ENCODE measurements around the gene PAN3. TPM values are rescaled to one million over a fixed set of nuclear protein-coding genes. Genes with fewer than 3 reads are reported as not detected.

PAN3 gene
- total RNA-seq, 1 experiment from 2014 or later: 48.5 TPM

DNA sequence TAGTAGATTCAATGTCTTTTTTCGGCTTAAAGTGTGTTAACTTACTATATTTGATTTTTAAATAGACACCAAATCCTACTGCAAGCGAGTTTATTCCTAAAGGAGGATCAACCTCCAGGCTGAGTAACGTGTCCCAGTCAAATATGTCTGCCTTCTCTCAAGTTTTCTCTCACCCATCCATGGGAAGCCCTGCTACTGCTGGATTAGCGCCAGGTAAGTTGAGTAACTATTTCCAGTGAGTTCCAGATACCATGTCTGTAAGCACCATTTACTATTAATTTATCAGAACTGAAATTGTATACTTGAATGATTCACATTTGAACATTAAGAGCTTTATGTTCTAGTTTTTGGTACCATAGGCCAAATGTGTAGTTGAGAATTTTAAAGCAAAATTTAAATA, 81.8 kb downstream of the PAN3 start:
- H3K9me3 ChIP-seq (ENCODE audit: control insufficient read depth, low read depth, low read length): no peaks in the 10 kb centered on the region
- no peaks in the 10 kb centered on the region for H3K9me3 Mint-ChIP-seq
- H2AK5ac ChIP-seq (ENCODE audit: insufficient read length, low read length): no peak overlapping the region
- no peak overlapping the region for H2BK5ac ChIP-seq (ENCODE audit: insufficient read length, low read length)
- no peak for DNase-seq
- no peaks in the 10 kb centered on the region for H3K27me3 Mint-ChIP-seq (ENCODE audit: low read depth)
- peak overlapping the region in 1 of 3 experiments; percentile 73; a peak in 3 of 7 replicates for H3K27ac Mint-ChIP-seq
- no peaks in the 10 kb centered on the region for H3K27me3 ChIP-seq (ENCODE audit: insufficient read depth, low read length)
- H4K91ac ChIP-seq (ENCODE audit: insufficient read length, low read depth, low read length): no peak overlapping the region
- no peaks in the 10 kb centered on the region for H3K4me1 ChIP-seq (ENCODE audit: insufficient read depth, low read length)
- H4K20me1 ChIP-seq (ENCODE audit: control insufficient read depth, insufficient read depth, insufficient read length): no peaks in the 10 kb centered on the region
- H4K5ac ChIP-seq (ENCODE audit: insufficient read length, low read depth, low read length): no peak overlapping the region
- WGBS (ENCODE audit: extremely low coverage, insufficient read length, low lambda C conversion rate): no CpG with 5 or more reads among the region's 4 CpGs
- no peak overlapping the region for H3T11ph ChIP-seq (ENCODE audit: low read length)
- TF ChIP-seq, protein P1, sequence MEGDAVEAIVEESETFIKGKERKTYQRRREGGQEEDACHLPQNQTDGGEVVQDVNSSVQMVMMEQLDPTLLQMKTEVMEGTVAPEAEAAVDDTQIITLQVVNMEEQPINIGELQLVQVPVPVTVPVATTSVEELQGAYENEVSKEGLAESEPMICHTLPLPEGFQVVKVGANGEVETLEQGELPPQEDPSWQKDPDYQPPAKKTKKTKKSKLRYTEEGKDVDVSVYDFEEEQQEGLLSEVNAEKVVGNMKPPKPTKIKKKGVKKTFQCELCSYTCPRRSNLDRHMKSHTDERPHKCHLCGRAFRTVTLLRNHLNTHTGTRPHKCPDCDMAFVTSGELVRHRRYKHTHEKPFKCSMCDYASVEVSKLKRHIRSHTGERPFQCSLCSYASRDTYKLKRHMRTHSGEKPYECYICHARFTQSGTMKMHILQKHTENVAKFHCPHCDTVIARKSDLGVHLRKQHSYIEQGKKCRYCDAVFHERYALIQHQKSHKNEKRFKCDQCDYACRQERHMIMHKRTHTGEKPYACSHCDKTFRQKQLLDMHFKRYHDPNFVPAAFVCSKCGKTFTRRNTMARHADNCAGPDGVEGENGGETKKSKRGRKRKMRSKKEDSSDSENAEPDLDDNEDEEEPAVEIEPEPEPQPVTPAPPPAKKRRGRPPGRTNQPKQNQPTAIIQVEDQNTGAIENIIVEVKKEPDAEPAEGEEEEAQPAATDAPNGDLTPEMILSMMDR (conservative IDR thresholded peaks at IDR 0.05): no peak
- no peak overlapping the region for H2BK120ac ChIP-seq (ENCODE audit: low read depth, low read length, poor library complexity, severe bottlenecking)
- no peak overlapping the region for H3K9ac ChIP-seq (ENCODE audit: extremely low read depth, insufficient read length, low read length)
- H3K36me3 Mint-ChIP-seq (ENCODE audit: insufficient read depth in 1 of 3, low read depth in 3 of 3): peaks cover 0 to 13% (median 9%) of the 10 kb centered on the region in 3 experiments; a peak in 4 of 7 replicates
- H3K56ac ChIP-seq (ENCODE audit: insufficient read length, low read depth, low read length): no peak overlapping the region
- no peaks in the 10 kb centered on the region for H3K4me1 Mint-ChIP-seq
- no peak overlapping the region for H2BK20ac ChIP-seq (ENCODE audit: low read depth, low read length, poor library complexity, severe bottlenecking)
- H3K4me2 ChIP-seq (ENCODE audit: insufficient read depth, insufficient read length, low read length): no peak overlapping the region
- no peak overlapping the region for H3K18ac ChIP-seq (ENCODE audit: insufficient read length, low read depth, low read length)
- no peak overlapping the region for H2AFZ ChIP-seq (ENCODE audit: low read length)
- no peak overlapping the region for H3K23ac ChIP-seq (ENCODE audit: insufficient read length, low read depth, low read length)
- no peak overlapping the region for H2BK12ac ChIP-seq (ENCODE audit: insufficient read length, low read depth, low read length)
- no peak overlapping the region for H4K8ac ChIP-seq (replicated peaks; ENCODE audit: insufficient read length, low read depth, low read length)
- H3K27ac ChIP-seq (ENCODE audit: insufficient read length, low read depth, low read length): no peak overlapping the region
- H3K79me2 ChIP-seq (ENCODE audit: insufficient read depth, low read length): no peaks in the 10 kb centered on the region
- no peak overlapping the region for H3K14ac ChIP-seq (ENCODE audit: insufficient read depth, low read length)
- no peak overlapping the region for H2BK15ac ChIP-seq (ENCODE audit: low read depth, low read length)
- H3K79me1 ChIP-seq (ENCODE audit: insufficient read depth, low read depth, low read length, poor library complexity, severe bottlenecking): no peaks in the 10 kb centered on the region
- H3K4me3 Mint-ChIP-seq: no peak overlapping the region
- H3K4ac ChIP-seq (ENCODE audit: low read depth, low read length): no peak overlapping the region
- H3K23me2 ChIP-seq (ENCODE audit: insufficient read length, low read depth, low read length, poor library complexity, severe bottlenecking): no peaks in the 10 kb centered on the region
